ENCODE results near the gene HMG20B.

DNA sequence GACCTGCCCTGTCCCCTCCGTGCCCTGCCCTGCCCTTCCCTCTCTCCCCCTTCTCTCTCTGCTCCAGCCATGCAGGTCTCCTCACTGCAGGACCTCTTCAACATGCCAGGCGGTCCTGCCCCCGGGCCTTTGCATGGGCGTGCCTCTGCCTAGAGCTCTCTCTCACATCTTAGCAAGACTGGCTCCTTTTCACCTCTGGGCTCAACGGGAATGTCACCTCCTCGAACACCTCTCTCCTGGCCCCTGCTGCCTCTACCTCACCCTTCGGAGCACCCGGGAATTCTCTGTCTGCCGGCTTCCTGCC lies 21.0 kb upstream of the HMG20B start:
- TF ChIP-seq GATA3 (IDR thresholded peaks at IDR 0.05; ENCODE audit: low read depth, low read length) (no peak), GATA2 (IDR thresholded peaks at IDR 0.05; ENCODE audit: low read depth, low read length) (no peak)

Data from SH-SY5Y (cell line).